K562 (cell line): ENCODE data around the gene EYA2. TPM values are rescaled to one million over a fixed set of nuclear protein-coding genes. Genes with fewer than 3 reads are reported as not detected.

Source experiments
- ATAC-seq: fragments of 200-7000 bp; cut with Tn5 transposase; 3 replicates; pipeline ENCODE4 v1.9.1; 2020; ENCODE audit warnings: moderate library complexity
- BruUV-seq: library from RNA; stranded (reverse); fragments of 400-500 nt; replicated peaks from 2 replicates; lab custom pipeline; 2021; lab: Mats Ljungman, UMichigan
- CTCF ChIA-PET: fragments of 300-600 bp; formaldehyde crosslinking; extraction: SDS; loops from one replicate; lab custom pipeline; 2021; ENCODE audit warnings: low intra/inter-chr PET ratio; lab: Yijun Ruan, JAX
- POLR2A ChIA-PET: fragments of 300-600, 350-650 bp; sonication (Branson Sonifier 250); formaldehyde crosslinking; extraction: SDS; loops from one replicate; lab custom pipeline; 2021; ENCODE audit warnings: antibody characterized with exemption, inconsistent platforms; lab: Yijun Ruan, JAX
- DNase-seq, 4 experiments: peaks; one replicate each; pipeline versions ENCODE4 v3.0.0 to v3.0.0-alpha.2; 2011 to 2018; ENCODE audit warnings: low spot score in 3 of 4, mixed read lengths in 3 of 4; ENCODE audit errors: extremely low read depth in 1 of 4
- FAIRE-seq: peaks from 2 replicates; lab custom pipeline; 2011; peaks lifted over from hg19 to GRCh38; lab: Jason Lieb, UNC
- H2AFZ ChIP-seq: 2 replicates; pipeline ENCODE4 v1.6.0; 2011; ENCODE audit warnings: low read depth, low read length, control low read depth, inconsistent platforms
- H3K27ac ChIP-seq: fragments of 200-600 bp; 3 replicates; pipeline ENCODE4 v1.8.0; 2011; ENCODE audit warnings: low read depth, mild to moderate bottlenecking, control low read depth, inconsistent platforms, low read length, moderate library complexity, mixed read lengths; ENCODE audit errors: extremely low read depth
- H3K27me3 ChIP-seq, 2 experiments: fragments of 300-600 bp in 1 of 2; 2 replicates in 1 of 2; 3 replicates in 1 of 2; pipeline versions ENCODE4 v1.6.0 to v1.8.0; 2011; ENCODE audit warnings: inconsistent platforms in 2 of 2, low read length in 2 of 2, mild to moderate bottlenecking in 1 of 2, mixed read lengths in 1 of 2, moderate library complexity in 1 of 2; ENCODE audit not compliant: control insufficient read depth in 2 of 2, insufficient read depth in 2 of 2
- H3K36me3 ChIP-seq: fragments of 300-600 bp; 3 replicates; pipeline ENCODE4 v1.8.0; 2011; ENCODE audit warnings: mild to moderate bottlenecking, low read length, inconsistent platforms; ENCODE audit not compliant: control insufficient read depth, insufficient read depth
- H3K4me1 ChIP-seq, 2 experiments: fragments of 200-600 bp in 1 of 2; replicated peaks in 1 of 2; 2 replicates in 1 of 2; 3 replicates in 1 of 2; pipeline versions ENCODE4 v1.5.1 to v1.8.0; 2011; ENCODE audit warnings: inconsistent platforms in 2 of 2, low read length in 2 of 2, mild to moderate bottlenecking in 1 of 2, mixed read lengths in 1 of 2, moderate library complexity in 1 of 2; ENCODE audit not compliant: control insufficient read depth in 2 of 2, insufficient read depth in 2 of 2
- H3K4me2 ChIP-seq: 2 replicates; pipeline ENCODE4 v1.6.1; 2011; ENCODE audit warnings: low read length, control low read depth, inconsistent platforms, mixed read lengths; ENCODE audit not compliant: insufficient read depth
- H3K4me3 ChIP-seq: fragments of 200-600 bp; sonication (generic), shearing (Covaris generic); 2 replicates; pipeline ENCODE4 v1.5.1; 2016; ENCODE audit warnings: control low read depth, inconsistent platforms
- H3K79me2 ChIP-seq: fragments of 200-600 bp; 3 replicates; pipeline ENCODE4 v1.8.0; 2011; ENCODE audit warnings: low read length, inconsistent platforms; ENCODE audit not compliant: control insufficient read depth, insufficient read depth
- H3K9ac ChIP-seq, 2 experiments: 2 replicates each; pipeline versions ENCODE4 v1.6.0 to v1.6.1; 2011; ENCODE audit warnings: low read depth in 2 of 2, low read length in 2 of 2, control low read depth in 1 of 2, inconsistent platforms in 1 of 2, mild to moderate bottlenecking in 1 of 2, mixed read lengths in 1 of 2; ENCODE audit not compliant: insufficient read depth in 1 of 2
- H3K9me1 ChIP-seq: one replicate; pipeline ENCODE4 v1.6.0; 2011; ENCODE audit warnings: inconsistent platforms, mild to moderate bottlenecking, low read length, moderate library complexity; ENCODE audit not compliant: control insufficient read depth, insufficient read depth
- H3K9me3 ChIP-seq: replicated peaks from 2 replicates; pipeline ENCODE4 v1.5.1; 2011; ENCODE audit warnings: low read depth, low read length, inconsistent platforms; ENCODE audit not compliant: control insufficient read depth, insufficient read depth
- H4K20me1 ChIP-seq: replicated peaks from 2 replicates; pipeline ENCODE4 v1.6.1; 2011; ENCODE audit warnings: low read length, inconsistent platforms, mixed read lengths; ENCODE audit not compliant: control insufficient read depth, insufficient read depth
- BRD4 ChIP-seq: fragments of 200-600 bp; sonication (generic); IDR thresholded peaks from 2 replicates; pipeline ENCODE4 v1.6.1; 2017; ENCODE audit warnings: inconsistent platforms
- CBX2 ChIP-seq: fragments of 200-600 bp; sonication (generic); IDR thresholded peaks from one replicate; pipeline ENCODE4 v1.6.1; 2012; ENCODE audit warnings: mild to moderate bottlenecking, low read length, inconsistent platforms; ENCODE audit not compliant: insufficient read depth, poor library complexity, severe bottlenecking
- CCAR2 ChIP-seq: fragments of 200-400 bp; formaldehyde crosslinking; IDR thresholded peaks from 2 replicates; pipeline ENCODE4 v1.6.1; 2017; ENCODE audit warnings: mild to moderate bottlenecking, low read depth, low read length
- ELF1 ChIP-seq: fragments of 200-800 bp; sonication (Bioruptor generic); IDR thresholded peaks from 2 replicates; pipeline ENCODE4 v1.6.1; 2016; ENCODE audit warnings: missing genetic modification characterization, missing compliant biosample characterization
- GTF2E2 ChIP-seq: fragments of 200-800 bp; sonication (Bioruptor generic); IDR thresholded peaks from 2 replicates; pipeline ENCODE4 v1.6.1; 2016; ENCODE audit warnings: missing genetic modification characterization, missing compliant biosample characterization
- HES1 ChIP-seq: fragments of 450-650 bp; IDR thresholded peaks from 2 replicates; pipeline ENCODE4 v1.6.1; 2016; ENCODE audit warnings: low read depth, mild to moderate bottlenecking, moderate library complexity
- KAT2B ChIP-seq: IDR thresholded peaks from one replicate; pipeline ENCODE4 v1.6.1; 2012; ENCODE audit warnings: low read depth, mild to moderate bottlenecking, control low read depth, inconsistent platforms, low read length, moderate library complexity
- NCOA2 ChIP-seq, 2 experiments: fragments of 450-650 bp; IDR thresholded peaks; 2 replicates each; pipeline ENCODE4 v1.6.1; 2018; ENCODE audit warnings: mild to moderate bottlenecking in 2 of 2, moderate library complexity in 1 of 2; ENCODE audit not compliant: partially characterized antibody in 2 of 2
- RBM17 ChIP-seq: fragments of 200-400 bp; formaldehyde crosslinking; IDR thresholded peaks from 2 replicates; pipeline ENCODE4 v1.6.1; 2017; ENCODE audit warnings: low read depth, mild to moderate bottlenecking, low read length, borderline replicate concordance
- SETDB1 ChIP-seq: IDR thresholded peaks from one replicate; pipeline ENCODE4 v1.6.1; 2012; ENCODE audit warnings: low read length, control low read depth, inconsistent platforms
- ZNF311 ChIP-seq: fragments of 250-450 bp; sonication (Bioruptor Pico); IDR thresholded peaks from 2 replicates; pipeline ENCODE4 v1.4.0; 2020; ENCODE audit warnings: mild to moderate bottlenecking, moderate library complexity
- WGBS: fragments of 100-300 bp; shearing (Covaris generic); methylation state at CpG from one replicate; pipeline ENCODE4 v1.1.6; 2016; ENCODE audit warnings: low coverage, mixed read lengths; ENCODE audit not compliant: insufficient coverage; ENCODE audit errors: missing lambda C conversion rate; 5-methylcytosine and 5-hydroxymethylcytosine counted together
- in situ Hi-C: fragments of 300-500 bp; cut with MboI; formaldehyde crosslinking; loops from 4 replicates; pipeline ENCODE4 v1.15.0; 2018; ENCODE audit warnings: inconsistent platforms, mixed read lengths
- intact Hi-C: fragments of 100-400 bp; cut with micrococcal nuclease; formaldehyde crosslinking; loops from 2 replicates; pipeline ENCODE4 v1.14.2; 2022
- polyA plus RNA-seq, 8 experiments: library from polyadenylated mRNA; depleted of rRNA in 4 of 8; stranded (reverse) in 5 of 8; unstranded in 3 of 8; fragments of >200 nt; fragmentation: Nextera tagmentation in 2 of 8; fragmentation: Illumina TruSeq in 1 of 8; extraction: Ambion mirVana in 2 of 8; extraction: Trizol in 1 of 8; gene quantifications; 2 replicates each; pipeline versions ENCODE4 v1.2.1 to v1.2.3, GENCODE V29; 2011 to 2014; ENCODE audit warnings: inconsistent platforms in 1 of 8, missing spikeins in 1 of 8
- total RNA-seq, 7 experiments: library from RNA; depleted of rRNA in 6 of 7; stranded (reverse); fragments of >200 nt in 6 of 7; fragmentation: Illumina TruSeq in 2 of 7; extraction: Trizol in 2 of 7; gene quantifications; 2 replicates each; pipeline versions ENCODE4 v1.2.1 to v1.2.3, GENCODE V29; 2011 to 2021; ENCODE audit warnings: low replicate concordance in 1 of 7
- TF ChIP-seq, protein P1 (sequence below): sonication (generic); formaldehyde crosslinking; IDR thresholded peaks from 2 replicates; pipeline ENCODE4 v1.4.0; 2020; ENCODE audit warnings: mild to moderate bottlenecking, missing genetic modification reagents
- TF ChIP-seq, protein P2 (sequence below), 2 experiments: IDR thresholded peaks; 2 replicates each; pipeline ENCODE4 v1.6.1; 2011; ENCODE audit warnings: borderline replicate concordance in 1 of 2, control low read depth in 1 of 2, low read depth in 1 of 2, low read length in 1 of 2, mild to moderate bottlenecking in 1 of 2, mixed read lengths in 1 of 2, moderate library complexity in 1 of 2; ENCODE audit not compliant: insufficient read depth in 1 of 2, insufficient read length in 1 of 2, poor library complexity in 1 of 2, severe bottlenecking in 1 of 2; ENCODE audit errors: extremely low read depth in 1 of 2
- TF ChIP-seq, protein P3 (sequence below): fragments of 200-800 bp; sonication (Bioruptor generic); IDR thresholded peaks from 2 replicates; pipeline ENCODE4 v1.6.1; 2016; ENCODE audit warnings: missing genetic modification characterization, missing compliant biosample characterization

Gene EYA2
- total and polyA plus RNA-seq, 9 of the 15 experiments (the other 6 are each of a cell fraction or from before 2014, with no cell fraction given) = 0.03 TPM; not detected in 8

GRCh38 chr20:47161411-47161810, 266.8 kb downstream of the EYA2 start:
- no peaks in the 10 kb centered on the region for H4K20me1 ChIP-seq
- H2AFZ ChIP-seq = no peak overlapping the region
- no peaks in the 10 kb centered on the region for H3K9me3 ChIP-seq
- no peaks in the 10 kb centered on the region for H3K79me2 ChIP-seq
- no peak overlapping the region for H3K4me3 ChIP-seq
- no peak for FAIRE-seq
- POLR2A ChIA-PET = no interaction called here
- no peak overlapping the region for H3K4me2 ChIP-seq
- DNase-seq = no peak
- no peaks in the 10 kb centered on the region for H3K9me1 ChIP-seq
- no peak overlapping the region for H3K9ac ChIP-seq
- in situ Hi-C loops (no loop called here), intact Hi-C loops (no loop called here)
- no TSS peak for BruUV-seq
- ATAC-seq = no peak
- H3K27me3 ChIP-seq = peaks cover 25 to 44% of the 10 kb centered on the region in 2 experiments
- under 1% methylated on average over 10 of the region's 10 CpGs for WGBS
- H3K4me1 ChIP-seq = no peaks in the 10 kb centered on the region; a peak in 1 of 5 replicates
- H3K36me3 ChIP-seq = no peaks in the 10 kb centered on the region
- no peak overlapping the region for H3K27ac ChIP-seq
- CTCF ChIA-PET = no interaction called here
- TF ChIP-seq, protein P1, sequence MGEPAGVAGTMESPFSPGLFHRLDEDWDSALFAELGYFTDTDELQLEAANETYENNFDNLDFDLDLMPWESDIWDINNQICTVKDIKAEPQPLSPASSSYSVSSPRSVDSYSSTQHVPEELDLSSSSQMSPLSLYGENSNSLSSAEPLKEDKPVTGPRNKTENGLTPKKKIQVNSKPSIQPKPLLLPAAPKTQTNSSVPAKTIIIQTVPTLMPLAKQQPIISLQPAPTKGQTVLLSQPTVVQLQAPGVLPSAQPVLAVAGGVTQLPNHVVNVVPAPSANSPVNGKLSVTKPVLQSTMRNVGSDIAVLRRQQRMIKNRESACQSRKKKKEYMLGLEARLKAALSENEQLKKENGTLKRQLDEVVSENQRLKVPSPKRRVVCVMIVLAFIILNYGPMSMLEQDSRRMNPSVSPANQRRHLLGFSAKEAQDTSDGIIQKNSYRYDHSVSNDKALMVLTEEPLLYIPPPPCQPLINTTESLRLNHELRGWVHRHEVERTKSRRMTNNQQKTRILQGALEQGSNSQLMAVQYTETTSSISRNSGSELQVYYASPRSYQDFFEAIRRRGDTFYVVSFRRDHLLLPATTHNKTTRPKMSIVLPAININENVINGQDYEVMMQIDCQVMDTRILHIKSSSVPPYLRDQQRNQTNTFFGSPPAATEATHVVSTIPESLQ (CRISPR knock-in tag) = no peak
- TF ChIP-seq CCAR2 (no peak), RBM17 (no peak), NCOA2 (IDR thresholded peaks at IDR 0.05; ENCODE audit: partially characterized antibody in 2 of 2) (no peak), CBX2 (no peak), ELF1 (tag) (no peak), ZNF311 (CRISPR knock-in tag) (no peak), HES1 (no peak), BRD4 (no peak), GTF2E2 (no peak), KAT2B (no peak), SETDB1 (no peak)
- TF ChIP-seq, protein P2, sequence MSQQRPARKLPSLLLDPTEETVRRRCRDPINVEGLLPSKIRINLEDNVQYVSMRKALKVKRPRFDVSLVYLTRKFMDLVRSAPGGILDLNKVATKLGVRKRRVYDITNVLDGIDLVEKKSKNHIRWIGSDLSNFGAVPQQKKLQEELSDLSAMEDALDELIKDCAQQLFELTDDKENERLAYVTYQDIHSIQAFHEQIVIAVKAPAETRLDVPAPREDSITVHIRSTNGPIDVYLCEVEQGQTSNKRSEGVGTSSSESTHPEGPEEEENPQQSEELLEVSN (IDR thresholded peaks at IDR 0.05; ENCODE audit: borderline replicate concordance in 1 of 2, extremely low read depth in 1 of 2, insufficient read depth in 1 of 2, insufficient read length in 1 of 2, low read depth in 1 of 2, low read length in 1 of 2, poor library complexity in 1 of 2, severe bottlenecking in 1 of 2) = no peak
- TF ChIP-seq, protein P3, sequence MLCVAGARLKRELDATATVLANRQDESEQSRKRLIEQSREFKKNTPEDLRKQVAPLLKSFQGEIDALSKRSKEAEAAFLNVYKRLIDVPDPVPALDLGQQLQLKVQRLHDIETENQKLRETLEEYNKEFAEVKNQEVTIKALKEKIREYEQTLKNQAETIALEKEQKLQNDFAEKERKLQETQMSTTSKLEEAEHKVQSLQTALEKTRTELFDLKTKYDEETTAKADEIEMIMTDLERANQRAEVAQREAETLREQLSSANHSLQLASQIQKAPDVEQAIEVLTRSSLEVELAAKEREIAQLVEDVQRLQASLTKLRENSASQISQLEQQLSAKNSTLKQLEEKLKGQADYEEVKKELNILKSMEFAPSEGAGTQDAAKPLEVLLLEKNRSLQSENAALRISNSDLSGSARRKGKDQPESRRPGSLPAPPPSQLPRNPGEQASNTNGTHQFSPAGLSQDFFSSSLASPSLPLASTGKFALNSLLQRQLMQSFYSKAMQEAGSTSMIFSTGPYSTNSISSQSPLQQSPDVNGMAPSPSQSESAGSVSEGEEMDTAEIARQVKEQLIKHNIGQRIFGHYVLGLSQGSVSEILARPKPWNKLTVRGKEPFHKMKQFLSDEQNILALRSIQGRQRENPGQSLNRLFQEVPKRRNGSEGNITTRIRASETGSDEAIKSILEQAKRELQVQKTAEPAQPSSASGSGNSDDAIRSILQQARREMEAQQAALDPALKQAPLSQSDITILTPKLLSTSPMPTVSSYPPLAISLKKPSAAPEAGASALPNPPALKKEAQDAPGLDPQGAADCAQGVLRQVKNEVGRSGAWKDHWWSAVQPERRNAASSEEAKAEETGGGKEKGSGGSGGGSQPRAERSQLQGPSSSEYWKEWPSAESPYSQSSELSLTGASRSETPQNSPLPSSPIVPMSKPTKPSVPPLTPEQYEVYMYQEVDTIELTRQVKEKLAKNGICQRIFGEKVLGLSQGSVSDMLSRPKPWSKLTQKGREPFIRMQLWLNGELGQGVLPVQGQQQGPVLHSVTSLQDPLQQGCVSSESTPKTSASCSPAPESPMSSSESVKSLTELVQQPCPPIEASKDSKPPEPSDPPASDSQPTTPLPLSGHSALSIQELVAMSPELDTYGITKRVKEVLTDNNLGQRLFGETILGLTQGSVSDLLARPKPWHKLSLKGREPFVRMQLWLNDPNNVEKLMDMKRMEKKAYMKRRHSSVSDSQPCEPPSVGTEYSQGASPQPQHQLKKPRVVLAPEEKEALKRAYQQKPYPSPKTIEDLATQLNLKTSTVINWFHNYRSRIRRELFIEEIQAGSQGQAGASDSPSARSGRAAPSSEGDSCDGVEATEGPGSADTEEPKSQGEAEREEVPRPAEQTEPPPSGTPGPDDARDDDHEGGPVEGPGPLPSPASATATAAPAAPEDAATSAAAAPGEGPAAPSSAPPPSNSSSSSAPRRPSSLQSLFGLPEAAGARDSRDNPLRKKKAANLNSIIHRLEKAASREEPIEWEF (CRISPR knock-in tag) = no peak
